Mucosa of stomach (tissue), 1 donor: ENCODE results near the gene C18orf63.
A peak's percentile ranks its signal among the peaks of the same experiment; 100 is the strongest.
"Not testable (repeated sequence)": the region's sequence is repeated elsewhere in the genome, so short reads cannot be mapped to it uniquely, and the experiment has no call there.

Experiments
- H3K27me3 ChIP-seq: one replicate; pipeline ENCODE4 v1.7.0; 2013; ENCODE audit warnings: mild to moderate bottlenecking, low read length; ENCODE audit not compliant: control insufficient read depth, insufficient read depth
- H3K36me3 ChIP-seq: one replicate; pipeline ENCODE4 v1.7.0; 2013; ENCODE audit warnings: low read length; ENCODE audit not compliant: control insufficient read depth, insufficient read depth
- H3K4me1 ChIP-seq: one replicate; pipeline ENCODE4 v1.7.0; 2013; ENCODE audit warnings: mild to moderate bottlenecking, low read length; ENCODE audit not compliant: control insufficient read depth, insufficient read depth
- H3K4me3 ChIP-seq: one replicate; pipeline ENCODE4 v1.7.0; 2013; ENCODE audit warnings: low read length
- H3K9ac ChIP-seq: one replicate; pipeline ENCODE4 v1.7.0; 2013; ENCODE audit warnings: mild to moderate bottlenecking, low read length, moderate library complexity
- H3K9me3 ChIP-seq: one replicate; pipeline ENCODE4 v1.7.0; 2013; ENCODE audit warnings: mild to moderate bottlenecking, low read length, moderate library complexity; ENCODE audit not compliant: control insufficient read depth
- donor health status: Pancreatic carcinoma.

C18orf63 gene

DNA sequence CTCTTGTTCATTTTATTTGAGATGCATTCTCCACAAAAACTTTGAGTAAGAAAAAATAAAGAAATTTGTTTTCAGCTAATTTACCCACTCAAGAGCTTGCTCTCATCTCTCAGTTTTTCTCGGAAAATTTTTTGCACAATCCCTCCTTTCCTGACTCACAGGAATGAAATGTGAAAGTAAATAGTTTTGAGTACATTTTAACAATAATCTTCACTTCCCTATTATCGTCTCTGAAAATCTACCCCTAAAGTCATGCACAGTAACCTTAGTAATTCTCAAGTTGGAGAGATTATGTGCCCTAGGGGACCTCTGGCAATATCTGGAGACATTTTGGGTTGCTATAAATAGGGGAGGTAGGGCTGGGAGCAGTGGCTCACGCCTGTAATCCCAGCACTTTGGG lies 26.5 kb upstream of the C18orf63 start:
- H3K9ac ChIP-seq = no peak overlapping the region
- no peak overlapping the region for H3K4me3 ChIP-seq
- H3K36me3 ChIP-seq = no peaks in the 10 kb centered on the region
- peaks cover 23% of the 10 kb centered on the region for H3K4me1 ChIP-seq
- H3K9me3 ChIP-seq = no peaks in the 10 kb centered on the region
- no peaks in the 10 kb centered on the region for H3K27me3 ChIP-seq

GRCh38 chr18:74290021-74290420 lies 25.6 kb upstream of the C18orf63 start:
- H3K27me3 ChIP-seq = no peaks in the 10 kb centered on the region
- peaks cover 14% of the 10 kb centered on the region for H3K4me1 ChIP-seq
- no peaks in the 10 kb centered on the region for H3K36me3 ChIP-seq
- no peak overlapping the region for H3K4me3 ChIP-seq
- H3K9ac ChIP-seq = no peak overlapping the region
- no peaks in the 10 kb centered on the region for H3K9me3 ChIP-seq

- peak overlapping the region; percentile 56 for H3K9ac ChIP-seq
- H3K4me1 ChIP-seq = peaks cover 14% of the 10 kb centered on the region
- no peaks in the 10 kb centered on the region for H3K9me3 ChIP-seq
- H3K36me3 ChIP-seq = no peaks in the 10 kb centered on the region
- H3K4me3 ChIP-seq = peak overlapping the region; percentile 85
- H3K27me3 ChIP-seq = no peaks in the 10 kb centered on the region
Observed at GRCh38 chr18:74290794-74291471, 24.7 kb upstream of the C18orf63 start.

GRCh38 chr18:74291472-74291770 lies 24.2 kb upstream of the C18orf63 start:
- H3K36me3 ChIP-seq = no peaks in the 10 kb centered on the region
- no peaks in the 10 kb centered on the region for H3K27me3 ChIP-seq
- H3K4me1 ChIP-seq = peaks cover 14% of the 10 kb centered on the region
- H3K9ac ChIP-seq = peak overlapping the region; percentile 56
- H3K9me3 ChIP-seq = no peaks in the 10 kb centered on the region
- peak overlapping the region; percentile 85 for H3K4me3 ChIP-seq

GRCh38 chr18:74291771-74292540 lies 23.7 kb upstream of the C18orf63 start, which contains the start of gene CYB5A:
CYB5A (minus strand) TSS chr18:74291963; CDS start chr18:74291875, 88 bp downstream.
- Histone ChIP-seq H3K36me3 (no peaks in the 10 kb centered on the region), H3K9ac (peak within 1 kb of the TSS; percentile 71), H3K4me3 (peak within 1 kb of the TSS; percentile 85), H3K4me1 (peaks cover 14% of the 10 kb centered on the region), H3K9me3 (no peaks in the 10 kb centered on the region), H3K27me3 (no peaks in the 10 kb centered on the region)

GRCh38 chr18:74292541-74292858 lies 23.1 kb upstream of the C18orf63 start:
- Histone ChIP-seq H3K36me3 (no peaks in the 10 kb centered on the region), H3K4me1 (peaks cover 14% of the 10 kb centered on the region), H3K9ac (peak overlapping the region; percentile 71), H3K4me3 (peak overlapping the region; percentile 85), H3K27me3 (no peaks in the 10 kb centered on the region), H3K9me3 (no peaks in the 10 kb centered on the region)

GRCh38 chr18:74292982-74293381 lies 22.7 kb upstream of the C18orf63 start:
- H3K27me3 ChIP-seq, H3K4me3 ChIP-seq, H3K36me3 ChIP-seq, H3K9ac ChIP-seq, H3K9me3 ChIP-seq: not testable (repeated sequence)
- peaks cover 14% of the 10 kb centered on the region for H3K4me1 ChIP-seq

DNA sequence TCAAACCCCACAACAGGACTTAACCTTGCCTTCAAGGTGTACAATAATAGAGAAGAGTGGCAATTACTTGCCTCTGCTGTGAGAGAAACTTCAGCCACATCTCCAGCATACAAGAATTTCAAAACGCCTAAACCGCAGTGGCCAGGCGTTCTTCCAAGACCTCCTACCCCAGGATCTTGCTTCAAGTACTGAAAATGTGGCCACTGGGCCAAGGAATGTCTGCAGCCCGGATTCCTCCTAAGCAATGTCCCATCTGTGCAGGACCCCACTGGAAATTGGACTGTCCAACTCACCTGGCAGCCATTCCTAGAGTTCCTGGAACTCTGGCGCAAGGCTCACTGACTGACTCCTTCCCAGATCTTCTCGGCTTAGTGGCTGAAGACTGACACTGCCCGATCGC lies 21.1 kb upstream of the C18orf63 start:
- Histone ChIP-seq H3K9me3 (no peaks in the 10 kb centered on the region), H3K4me3 (no peak overlapping the region), H3K4me1 (peaks cover 3% of the 10 kb centered on the region), H3K36me3 (no peaks in the 10 kb centered on the region), H3K27me3 (no peaks in the 10 kb centered on the region), H3K9ac (no peak overlapping the region)

DNA sequence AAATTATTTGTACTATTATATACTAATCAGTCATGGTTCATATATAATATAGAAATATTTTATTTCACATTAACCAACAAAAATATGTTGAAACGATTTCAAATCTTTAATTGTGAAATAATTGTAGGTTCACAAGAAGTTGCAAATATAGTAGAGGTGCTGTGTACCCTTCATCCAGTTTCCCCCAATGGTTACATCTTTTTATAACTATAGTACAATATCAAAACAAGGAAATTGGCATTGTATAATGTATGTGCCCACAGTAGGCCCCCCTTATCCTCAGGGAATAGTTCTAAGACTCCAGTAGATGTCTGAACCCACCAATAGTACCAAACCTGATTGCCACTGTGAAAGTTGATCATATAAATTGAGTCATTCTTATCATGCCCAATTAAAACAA lies 16.5 kb upstream of the C18orf63 start:
- Histone ChIP-seq H3K9me3 (no peaks in the 10 kb centered on the region), H3K9ac (no peak overlapping the region), H3K4me3 (no peak overlapping the region), H3K27me3 (no peaks in the 10 kb centered on the region), H3K36me3 (no peaks in the 10 kb centered on the region), H3K4me1 (no peaks in the 10 kb centered on the region)

- Histone ChIP-seq H3K4me3 (no peak overlapping the region), H3K4me1 (no peaks in the 10 kb centered on the region), H3K36me3 (no peaks in the 10 kb centered on the region), H3K9ac (no peak overlapping the region), H3K27me3 (no peaks in the 10 kb centered on the region), H3K9me3 (no peaks in the 10 kb centered on the region)
Observed at GRCh38 chr18:74299746-74300145, 15.9 kb upstream of the C18orf63 start.

GRCh38 chr18:74303306-74303705 lies 12.3 kb upstream of the C18orf63 start:
- Histone ChIP-seq H3K4me1 (no peaks in the 10 kb centered on the region), H3K36me3 (no peaks in the 10 kb centered on the region), H3K9me3 (no peaks in the 10 kb centered on the region), H3K9ac (no peak overlapping the region), H3K27me3 (no peaks in the 10 kb centered on the region), H3K4me3 (no peak overlapping the region)

GRCh38 chr18:74303936-74304335 lies 11.7 kb upstream of the C18orf63 start:
- H3K4me1 ChIP-seq = no peaks in the 10 kb centered on the region
- no peaks in the 10 kb centered on the region for H3K9me3 ChIP-seq
- H3K27me3 ChIP-seq = no peaks in the 10 kb centered on the region
- no peak overlapping the region for H3K4me3 ChIP-seq
- no peak overlapping the region for H3K9ac ChIP-seq
- H3K36me3 ChIP-seq = no peaks in the 10 kb centered on the region
